Vagina (tissue), 2 donors: ENCODE measurements around the gene CACNA1I. TPM values are rescaled to one million over a fixed set of nuclear protein-coding genes. Genes with fewer than 3 reads are reported as not detected.

Experiments used
- DNase-seq, 2 donors: peaks; one replicate each; pipeline ENCODE4 v3.0.0-alpha.2; 2017; ENCODE audit errors: extremely low spot score in 2 of 2
- H3K27ac ChIP-seq: fragments of 200-600 bp; sonication (generic); one replicate; pipeline ENCODE4 v1.5.1; 2019
- H3K27me3 ChIP-seq: fragments of 200-600 bp; sonication (generic); one replicate; pipeline ENCODE4 v1.5.1; 2019
- H3K36me3 ChIP-seq, 2 donors: fragments of 200-600 bp; sonication (generic); one replicate each; pipeline ENCODE4 v1.5.1; 2017 to 2019
- H3K4me1 ChIP-seq: fragments of 200-600 bp; sonication (generic); one replicate; pipeline ENCODE4 v1.5.1; 2019
- H3K4me3 ChIP-seq, 2 donors: fragments of 200-600 bp; sonication (generic); 1 replicate in 1 of 2; 2 replicates in 1 of 2; pipeline ENCODE4 v1.5.1; 2016 to 2019
- H3K9me3 ChIP-seq: fragments of 200-600 bp; sonication (generic); one replicate; pipeline ENCODE4 v1.5.1; 2019
- POLR2A ChIP-seq, 2 donors: fragments of 450-650 bp; IDR thresholded peaks; one replicate each; pipeline ENCODE4 v1.6.1; 2017; ENCODE audit warnings: antibody characterized with exemption in 2 of 2, mild to moderate bottlenecking in 2 of 2, moderate library complexity in 2 of 2
- POLR2AphosphoS5 ChIP-seq, 2 donors: sonication (generic); formaldehyde crosslinking; IDR thresholded peaks; one replicate each; pipeline ENCODE4 v1.9.0; 2017; ENCODE audit warnings: antibody characterized with exemption in 2 of 2, mild to moderate bottlenecking in 2 of 2, low read depth in 1 of 2; ENCODE audit not compliant: insufficient read depth in 1 of 2
- intact Hi-C: fragments of 100-400 bp; cut with DNase I; formaldehyde crosslinking; loops from one replicate; pipeline ENCODE4 v1.15.1; 2023
- total RNA-seq: library from RNA; depleted of rRNA; stranded (reverse); fragments of >200 nt; gene quantifications from one replicate; pipeline ENCODE4 v1.2.3, GENCODE V29; 2016
- TF ChIP-seq, protein P1 (sequence below), 3 experiments: fragments of 450-650 bp in 2 of 3; fragments of 200-600 bp in 1 of 3; sonication (generic) in 1 of 3; IDR thresholded peaks; one replicate each; pipeline ENCODE4 v1.5.1; 2017 to 2019; ENCODE audit warnings: antibody characterized with exemption in 3 of 3, mild to moderate bottlenecking in 2 of 3, moderate library complexity in 2 of 3

CACNA1I gene
- total RNA-seq, 1 donor from 2014 or later = 1.2 TPM

DNA sequence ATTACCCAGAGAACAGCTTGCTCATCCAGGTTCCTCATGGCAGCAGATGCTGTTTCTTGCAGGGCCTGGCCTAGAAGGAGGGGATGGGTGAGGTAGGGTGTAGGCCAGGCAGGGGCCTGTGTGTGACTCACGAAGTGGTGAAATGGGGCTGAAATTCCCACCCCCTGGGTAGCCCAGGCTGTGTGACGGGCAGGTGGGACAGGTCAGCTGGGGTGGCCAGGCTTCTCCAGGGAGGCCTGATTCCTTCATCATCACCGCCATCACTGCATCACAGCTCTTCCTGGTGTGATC, 83.2 kb downstream of the CACNA1I start:
- DNase-seq = no peak
- H3K27me3 ChIP-seq = no peaks in the 10 kb centered on the region
- no peak overlapping the region for H3K27ac ChIP-seq
- H3K36me3 ChIP-seq = no peaks in the 10 kb centered on the region
- intact Hi-C loops = no loop called here
- H3K4me1 ChIP-seq = no peaks in the 10 kb centered on the region
- TF ChIP-seq POLR2AphosphoS5 (IDR thresholded peaks at IDR 0.05; ENCODE audit: insufficient read depth in 1 of 2, low read depth in 1 of 2) = no peak
- no peak for TF ChIP-seq POLR2A (IDR thresholded peaks at IDR 0.05)
- TF ChIP-seq, protein P1, sequence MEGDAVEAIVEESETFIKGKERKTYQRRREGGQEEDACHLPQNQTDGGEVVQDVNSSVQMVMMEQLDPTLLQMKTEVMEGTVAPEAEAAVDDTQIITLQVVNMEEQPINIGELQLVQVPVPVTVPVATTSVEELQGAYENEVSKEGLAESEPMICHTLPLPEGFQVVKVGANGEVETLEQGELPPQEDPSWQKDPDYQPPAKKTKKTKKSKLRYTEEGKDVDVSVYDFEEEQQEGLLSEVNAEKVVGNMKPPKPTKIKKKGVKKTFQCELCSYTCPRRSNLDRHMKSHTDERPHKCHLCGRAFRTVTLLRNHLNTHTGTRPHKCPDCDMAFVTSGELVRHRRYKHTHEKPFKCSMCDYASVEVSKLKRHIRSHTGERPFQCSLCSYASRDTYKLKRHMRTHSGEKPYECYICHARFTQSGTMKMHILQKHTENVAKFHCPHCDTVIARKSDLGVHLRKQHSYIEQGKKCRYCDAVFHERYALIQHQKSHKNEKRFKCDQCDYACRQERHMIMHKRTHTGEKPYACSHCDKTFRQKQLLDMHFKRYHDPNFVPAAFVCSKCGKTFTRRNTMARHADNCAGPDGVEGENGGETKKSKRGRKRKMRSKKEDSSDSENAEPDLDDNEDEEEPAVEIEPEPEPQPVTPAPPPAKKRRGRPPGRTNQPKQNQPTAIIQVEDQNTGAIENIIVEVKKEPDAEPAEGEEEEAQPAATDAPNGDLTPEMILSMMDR (IDR thresholded peaks at IDR 0.05) = no peak
- H3K4me3 ChIP-seq = no peak overlapping the region
- no peaks in the 10 kb centered on the region for H3K9me3 ChIP-seq

GRCh38 chr22:39654131-39654926, 83.8 kb downstream of the CACNA1I start:
- intact Hi-C loops = no loop called here
- TF ChIP-seq POLR2AphosphoS5 (IDR thresholded peaks at IDR 0.05; ENCODE audit: insufficient read depth in 1 of 2, low read depth in 1 of 2) = no peak
- H3K27ac ChIP-seq = no peak overlapping the region
- H3K4me3 ChIP-seq = no peak overlapping the region
- no peaks in the 10 kb centered on the region for H3K9me3 ChIP-seq
- no peaks in the 10 kb centered on the region for H3K27me3 ChIP-seq
- no peaks in the 10 kb centered on the region for H3K36me3 ChIP-seq
- H3K4me1 ChIP-seq = no peaks in the 10 kb centered on the region
- no peak for DNase-seq

DNA sequence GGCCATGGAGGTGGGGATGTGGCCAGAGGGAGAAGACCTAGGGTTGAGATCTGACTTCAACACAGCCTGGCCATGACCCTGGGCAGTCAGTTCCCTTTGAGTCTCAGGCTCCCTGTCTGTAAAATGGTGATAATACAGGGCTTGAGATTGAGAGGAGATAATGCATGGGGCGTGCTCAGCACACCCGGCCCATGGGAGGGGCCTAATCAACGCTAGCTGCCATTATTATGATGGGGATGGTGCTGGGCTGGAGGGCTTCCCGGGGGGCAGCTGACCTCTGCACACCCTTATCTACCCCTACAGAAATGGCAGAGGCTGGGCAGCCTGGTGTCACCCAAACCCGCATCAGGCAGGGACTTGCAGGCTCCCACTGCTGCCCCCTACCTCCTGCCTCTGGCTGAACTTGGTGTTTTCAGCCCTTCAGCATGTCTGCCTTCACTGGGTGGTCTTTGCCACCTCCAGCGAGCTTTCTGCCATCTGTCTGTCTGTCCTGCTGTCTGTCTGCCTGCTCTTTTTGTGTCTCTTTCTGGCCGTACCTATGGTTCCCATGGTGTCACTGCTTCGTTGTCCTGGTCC, 84.5 kb downstream of the CACNA1I start:
- intact Hi-C loops = no loop called here
- TF ChIP-seq, protein P1 (IDR thresholded peaks at IDR 0.05) = no peak
- H3K27me3 ChIP-seq = no peaks in the 10 kb centered on the region

DNA sequence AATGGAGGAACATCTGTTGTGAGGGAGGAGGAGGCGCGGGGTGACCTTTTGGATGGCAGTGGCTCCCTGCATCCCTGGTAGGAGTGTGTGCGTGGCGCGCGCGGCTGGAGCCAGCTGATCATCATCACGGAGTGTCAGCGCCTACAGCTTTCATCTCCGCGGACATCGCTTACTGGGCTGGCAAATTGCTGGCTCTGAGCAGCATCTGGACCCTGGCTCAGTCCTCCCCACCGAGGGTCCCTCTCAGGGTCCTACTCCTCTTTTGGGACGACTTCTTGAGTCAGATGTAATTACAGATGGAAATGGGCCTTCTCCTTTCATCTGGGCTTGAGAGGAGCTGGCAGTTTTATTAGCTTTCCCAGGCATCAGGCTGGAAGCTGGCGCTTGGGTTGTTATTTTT, 85.3 kb downstream of the CACNA1I start:
- H3K4me3 ChIP-seq = no peak overlapping the region
- intact Hi-C loops = no loop called here
- H3K9me3 ChIP-seq = no peaks in the 10 kb centered on the region
- H3K36me3 ChIP-seq = no peaks in the 10 kb centered on the region
- H3K27me3 ChIP-seq = no peaks in the 10 kb centered on the region
- DNase-seq = no peak
- TF ChIP-seq, protein P1 (IDR thresholded peaks at IDR 0.05) = no peak
- TF ChIP-seq POLR2AphosphoS5 (IDR thresholded peaks at IDR 0.05; ENCODE audit: insufficient read depth in 1 of 2, low read depth in 1 of 2) (no peak), POLR2A (IDR thresholded peaks at IDR 0.05) (no peak)
- H3K4me1 ChIP-seq = no peaks in the 10 kb centered on the region
- no peak overlapping the region for H3K27ac ChIP-seq

More for the DNA sequence above, 84.5 kb downstream of the CACNA1I start:
- no peak for DNase-seq
- Histone ChIP-seq H3K9me3 (no peaks in the 10 kb centered on the region), H3K27ac (no peak overlapping the region), H3K4me3 (no peak overlapping the region), H3K4me1 (no peaks in the 10 kb centered on the region), H3K36me3 (no peaks in the 10 kb centered on the region)

DNA sequence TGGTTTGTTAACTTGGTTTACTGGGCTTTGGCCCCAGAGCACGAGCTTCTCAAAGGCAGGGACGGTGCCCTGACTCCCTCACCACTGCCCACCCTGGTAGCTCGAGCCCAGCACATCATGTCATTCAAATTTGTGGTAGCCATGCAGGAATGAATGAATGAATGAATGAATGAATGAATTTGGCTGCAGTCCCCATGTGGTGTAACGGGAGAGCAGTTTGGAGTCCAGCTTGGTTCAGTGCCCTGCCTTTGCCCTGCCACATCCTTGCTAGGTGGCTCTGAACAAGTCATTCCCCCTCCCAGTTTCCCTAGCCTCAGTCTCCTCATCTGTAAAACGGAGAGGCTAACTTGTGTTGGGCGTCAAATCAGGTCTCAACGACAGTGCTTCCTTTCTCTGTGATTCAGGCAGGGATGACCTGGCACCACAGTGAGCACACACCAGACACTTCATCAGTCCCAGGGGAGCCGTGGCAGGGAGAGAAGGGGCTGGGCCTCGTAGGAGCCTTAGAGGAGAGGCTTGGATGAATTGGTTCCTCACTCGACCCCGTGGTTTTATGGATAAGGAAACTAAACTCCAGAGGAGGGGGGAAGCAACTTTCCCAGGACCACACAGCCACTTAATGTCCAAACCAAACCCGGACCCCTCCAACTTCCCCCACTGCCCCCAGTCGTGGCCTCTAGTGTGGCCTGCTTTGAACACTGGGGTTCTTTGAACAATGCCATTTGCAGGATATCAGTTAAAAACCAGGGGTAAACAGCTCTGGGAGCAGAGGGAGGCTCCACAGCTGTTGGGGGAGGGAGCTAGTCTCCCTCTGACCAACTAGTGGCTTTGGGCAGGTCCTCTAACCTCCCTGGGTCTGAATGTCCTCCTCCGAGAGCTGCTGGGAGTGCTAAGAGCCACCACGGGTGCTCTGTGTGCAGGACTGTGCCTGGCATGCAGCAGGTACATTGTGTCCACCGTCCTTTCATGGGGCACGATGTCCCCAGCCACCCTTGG, 86.2 kb downstream of the CACNA1I start:
- peaks cover 4% of the 10 kb centered on the region for H3K27me3 ChIP-seq
- H3K27ac ChIP-seq = no peak overlapping the region
- TF ChIP-seq POLR2AphosphoS5 (IDR thresholded peaks at IDR 0.05; ENCODE audit: insufficient read depth in 1 of 2, low read depth in 1 of 2) (no peak), POLR2A (IDR thresholded peaks at IDR 0.05) (no peak)
- TF ChIP-seq, protein P1 (IDR thresholded peaks at IDR 0.05) = no peak
- H3K9me3 ChIP-seq = no peaks in the 10 kb centered on the region
- H3K4me3 ChIP-seq = no peak overlapping the region
- no peaks in the 10 kb centered on the region for H3K36me3 ChIP-seq
- peaks cover 2% of the 10 kb centered on the region for H3K4me1 ChIP-seq
- intact Hi-C loops = no loop called here
- no peak for DNase-seq
